ENCODE measurements around the gene PCP4L1.

DNA sequence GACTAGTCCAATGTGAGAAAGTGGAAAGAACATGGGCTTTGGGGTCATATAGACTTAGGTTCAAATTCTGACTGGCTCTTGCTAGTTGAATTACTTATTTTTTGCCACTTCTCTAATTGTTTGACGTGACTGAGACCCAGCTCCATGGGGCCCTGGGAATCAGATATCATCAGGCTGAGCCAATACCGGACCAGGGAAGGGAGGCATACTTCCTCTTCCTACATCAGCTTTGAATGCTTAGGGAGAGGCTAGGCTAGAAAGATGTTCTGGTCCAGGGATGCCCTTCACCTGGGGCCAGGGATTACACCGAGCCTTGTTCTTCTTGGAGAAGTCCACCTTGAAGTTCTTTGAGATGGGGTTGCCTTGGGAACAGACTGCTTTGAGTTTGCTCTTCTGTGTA is 16.9 kb upstream of the PCP4L1 start:
- no peak for TF ChIP-seq POLR2A (IDR thresholded peaks at IDR 0.05; ENCODE audit: low read length)
- TF ChIP-seq GATA1 (IDR thresholded peaks at IDR 0.05; ENCODE audit: low read depth, low read length): no peak

All from erythroblast (primary cell).